ENCODE data around the gene ZMAT5.
A peak's percentile ranks its signal among the peaks of the same experiment; 100 is the strongest.

The ZMAT5 gene

DNA sequence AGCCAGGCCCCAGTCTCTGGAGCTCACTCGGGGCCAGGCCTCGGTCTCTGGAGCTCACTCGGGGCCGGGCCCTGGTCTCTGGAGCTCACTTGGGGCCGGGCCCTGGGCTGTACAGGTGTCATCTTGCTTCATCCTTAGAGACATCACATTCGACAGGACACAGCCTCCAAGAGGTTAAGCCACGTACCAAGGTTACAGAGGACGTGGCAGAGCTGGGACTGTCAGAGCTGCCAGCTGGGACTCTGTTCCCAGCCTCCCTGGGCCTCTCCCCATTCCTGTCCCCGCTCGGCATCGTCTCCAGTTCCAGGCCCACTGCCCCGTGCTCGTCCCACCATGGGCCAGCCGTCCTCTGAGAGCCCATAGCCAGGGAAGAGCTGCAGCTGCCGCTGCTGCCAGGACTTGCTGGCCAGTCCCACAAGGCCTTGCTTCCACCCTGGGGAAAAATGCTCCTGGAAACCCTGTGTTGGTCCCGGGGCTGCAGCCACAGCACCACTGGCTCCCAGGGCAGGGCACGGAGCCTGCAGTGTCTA is 27.4 kb downstream of the ZMAT5 start:
- no peak overlapping the region for H3K27ac ChIP-seq (ENCODE audit: insufficient read depth in 1 of 2, low read depth in 1 of 2, low read length in 2 of 2, poor library complexity in 1 of 2, severe bottlenecking in 2 of 2)
- no peaks in the 10 kb centered on the region for H3K9me3 ChIP-seq (ENCODE audit: control extremely low read depth in 1 of 5, control insufficient read depth in 4 of 5, insufficient read depth in 2 of 5, low read depth in 1 of 5, low read length in 4 of 5)
- no peak overlapping the region for H3K4me3 ChIP-seq (ENCODE audit: control insufficient read depth in 1 of 7, extremely low read depth in 1 of 7, insufficient read depth in 4 of 7, low read depth in 2 of 7, low read length in 6 of 7)
- 99% methylated on average over 17 of the region's 17 CpGs for WGBS (ENCODE audit: insufficient coverage)
- peaks cover 0 to 20% (median 6%) of the 10 kb centered on the region in 4 experiments for H3K4me1 ChIP-seq (ENCODE audit: control extremely low read depth in 1 of 4, control insufficient read depth in 4 of 4, insufficient read depth in 4 of 4, low read length in 3 of 4)
- ChIA-PET POLR2A (no interaction called here), CTCF (interaction anchor here (0.7 to 1.9 kb wide), 4 partner anchors 12 to 266 kb away, joined by 3 to 5 read pairs (median 3); no protein-coding TSS in a partner anchor)
- no peak for DNase-seq
- H3K36me3 ChIP-seq (ENCODE audit: control insufficient read depth in 4 of 4, insufficient read depth in 4 of 4, low read length in 3 of 4), result peaks cover 0 to 33% (median 16%) of the 10 kb centered on the region in 4 experiments
- H3K27me3 ChIP-seq (replicated peaks in 2 of 5; ENCODE audit: control insufficient read depth in 4 of 5, insufficient read depth in 5 of 5, low read length in 4 of 5), result no peaks in the 10 kb centered on the region

DNA sequence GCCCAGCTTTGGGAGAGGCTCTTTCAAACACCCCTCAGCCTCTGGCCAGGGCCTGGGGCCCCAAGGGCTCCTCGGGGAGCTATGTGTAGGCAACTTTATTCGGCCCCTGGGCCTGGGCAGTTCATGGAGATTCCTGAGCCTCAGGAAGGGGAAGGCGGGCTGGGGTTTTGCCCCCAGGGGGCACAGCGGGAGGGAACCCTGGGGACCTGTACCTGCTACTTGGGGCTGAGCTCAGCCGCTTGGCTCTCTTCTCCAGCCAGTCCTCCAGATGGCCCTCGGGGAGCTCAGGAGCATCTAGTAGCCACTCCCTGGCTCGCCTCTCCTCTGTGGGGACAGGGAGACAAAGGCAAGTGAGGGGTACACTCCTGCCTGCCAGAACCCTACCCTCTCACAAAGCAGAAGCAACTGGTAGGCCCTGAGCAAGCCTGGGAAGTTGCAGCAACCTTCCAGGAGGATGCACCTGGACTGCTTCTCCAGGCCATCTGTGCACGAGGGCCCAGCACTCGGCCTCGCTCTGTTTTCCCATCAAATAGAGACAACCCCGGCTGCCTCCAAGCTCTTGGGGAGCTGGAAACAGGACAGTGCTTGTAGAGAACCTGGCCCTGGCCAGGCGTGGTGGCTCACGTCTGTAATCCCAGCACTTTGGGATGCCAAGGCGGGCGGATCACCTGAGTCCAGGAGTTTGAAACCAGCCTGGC is 28.5 kb downstream of the ZMAT5 start:
- H3K4me3 ChIP-seq (ENCODE audit: control insufficient read depth in 1 of 7, extremely low read depth in 1 of 7, insufficient read depth in 4 of 7, low read depth in 2 of 7, low read length in 6 of 7), result no peak overlapping the region
- ChIA-PET POLR2A (no interaction called here), CTCF (interaction anchor here (0.7 to 1.6 kb wide), 4 partner anchors 11 to 37 kb away, joined by 3 to 5 read pairs (median 3); no protein-coding TSS in a partner anchor)
- H3K27me3 ChIP-seq (replicated peaks in 2 of 5; ENCODE audit: control insufficient read depth in 4 of 5, insufficient read depth in 5 of 5, low read length in 4 of 5), result no peaks in the 10 kb centered on the region
- no peak overlapping the region for H3K27ac ChIP-seq (ENCODE audit: insufficient read depth in 1 of 2, low read depth in 1 of 2, low read length in 2 of 2, poor library complexity in 1 of 2, severe bottlenecking in 2 of 2)
- DNase-seq, result no peak
- 94% methylated on average over 9 of the region's 15 CpGs for WGBS (ENCODE audit: insufficient coverage)
- peaks cover 0 to 33% (median 16%) of the 10 kb centered on the region in 4 experiments for H3K36me3 ChIP-seq (ENCODE audit: control insufficient read depth in 4 of 4, insufficient read depth in 4 of 4, low read length in 3 of 4)
- H3K4me1 ChIP-seq (ENCODE audit: control extremely low read depth in 1 of 4, control insufficient read depth in 4 of 4, insufficient read depth in 4 of 4, low read length in 3 of 4), result peaks cover 0 to 31% (median 12%) of the 10 kb centered on the region in 4 experiments
- no peaks in the 10 kb centered on the region for H3K9me3 ChIP-seq (ENCODE audit: control extremely low read depth in 1 of 5, control insufficient read depth in 4 of 5, insufficient read depth in 2 of 5, low read depth in 1 of 5, low read length in 4 of 5)

DNA sequence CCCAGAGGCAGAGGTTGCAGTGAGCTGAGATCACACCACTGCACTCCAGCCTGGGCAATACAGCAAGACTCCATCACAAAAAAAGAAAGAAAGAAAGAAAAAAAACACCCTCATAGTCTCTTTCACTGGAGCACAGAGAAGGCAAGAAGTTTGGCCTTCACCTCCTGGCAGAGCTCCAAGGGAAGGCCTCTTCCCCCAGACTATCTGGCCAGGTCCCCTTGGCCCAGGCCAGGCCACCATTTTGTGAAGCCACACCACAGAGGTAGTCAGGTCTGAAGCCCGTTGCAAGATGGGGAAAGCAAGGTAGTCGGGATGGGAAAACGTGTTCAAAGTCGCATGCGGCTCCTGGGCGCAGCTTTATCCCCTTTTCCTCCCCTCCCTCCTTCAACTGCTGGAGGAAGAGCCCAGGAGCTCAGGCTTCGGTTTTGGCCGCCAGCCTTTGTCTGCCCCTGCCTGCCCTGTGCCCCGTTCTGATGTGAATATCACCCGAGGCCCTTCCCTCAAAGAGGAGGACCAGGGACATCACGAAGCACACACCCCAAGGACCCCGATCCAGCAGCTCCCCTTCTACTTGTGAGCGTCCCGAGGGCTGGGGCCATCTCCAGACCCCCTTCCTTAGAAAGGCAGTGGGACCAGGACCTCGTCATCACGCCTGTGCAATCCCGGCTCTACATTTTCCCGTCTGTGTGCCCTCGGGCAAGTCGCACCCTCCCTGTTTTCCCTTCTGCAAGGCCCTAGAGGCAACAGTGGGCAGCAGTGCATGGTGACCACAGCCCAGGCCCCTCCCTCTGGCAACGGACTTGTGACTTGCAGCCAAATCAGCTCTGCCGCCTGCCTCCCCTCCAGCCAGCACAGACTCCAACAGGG is 29.3 kb downstream of the ZMAT5 start:
- CTCF ChIA-PET, result interaction anchor here (1.1 to 1.6 kb wide), 3 partner anchors 10 to 36 kb away, joined by 3 to 5 read pairs (median 3); no protein-coding TSS in a partner anchor
- peaks cover 0 to 33% (median 16%) of the 10 kb centered on the region in 4 experiments for H3K36me3 ChIP-seq (ENCODE audit: control insufficient read depth in 4 of 4, insufficient read depth in 4 of 4, low read length in 3 of 4)
- H3K4me1 ChIP-seq (ENCODE audit: control extremely low read depth in 1 of 4, control insufficient read depth in 4 of 4, insufficient read depth in 4 of 4, low read length in 3 of 4), result peaks cover 0 to 37% (median 15%) of the 10 kb centered on the region in 4 experiments
- 93% methylated on average over 17 of the region's 22 CpGs for WGBS (ENCODE audit: insufficient coverage)
- no peak overlapping the region for H3K4me3 ChIP-seq (ENCODE audit: control insufficient read depth in 1 of 7, extremely low read depth in 1 of 7, insufficient read depth in 4 of 7, low read depth in 2 of 7, low read length in 6 of 7)
- H3K27me3 ChIP-seq (replicated peaks in 2 of 5; ENCODE audit: control insufficient read depth in 4 of 5, insufficient read depth in 5 of 5, low read length in 4 of 5), result no peaks in the 10 kb centered on the region
- no peak for DNase-seq
- POLR2A ChIA-PET, result no interaction called here
- no peaks in the 10 kb centered on the region for H3K9me3 ChIP-seq (ENCODE audit: control extremely low read depth in 1 of 5, control insufficient read depth in 4 of 5, insufficient read depth in 2 of 5, low read depth in 1 of 5, low read length in 4 of 5)
- no peak overlapping the region for H3K27ac ChIP-seq (ENCODE audit: insufficient read depth in 1 of 2, low read depth in 1 of 2, low read length in 2 of 2, poor library complexity in 1 of 2, severe bottlenecking in 2 of 2)

DNA sequence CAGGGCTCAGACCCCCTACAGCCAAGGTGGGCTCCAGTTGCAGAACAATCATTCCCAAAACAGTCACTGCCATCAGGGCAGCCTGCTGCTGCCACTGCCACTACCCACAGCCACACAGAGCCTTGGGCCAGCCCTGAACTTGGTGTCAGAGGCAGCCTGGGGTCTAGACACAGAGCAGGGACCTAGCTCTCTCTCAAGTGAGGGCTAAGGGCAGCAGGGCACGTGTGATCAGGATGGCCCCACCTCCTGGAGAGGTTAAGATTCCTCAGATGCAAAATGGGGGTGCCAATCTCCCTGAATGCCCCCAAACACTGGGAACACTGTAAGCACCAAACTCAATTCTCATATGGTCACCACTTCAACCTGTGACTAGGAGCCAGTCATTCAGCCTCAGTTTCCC is 31.4 kb downstream of the ZMAT5 start:
- no peak for DNase-seq
- POLR2A ChIA-PET, result no interaction called here
- H3K4me3 ChIP-seq (ENCODE audit: control insufficient read depth in 1 of 7, extremely low read depth in 1 of 7, insufficient read depth in 4 of 7, low read depth in 2 of 7, low read length in 6 of 7), result no peak overlapping the region
- 100% methylated on average over 1 of the region's 1 CpG for WGBS (ENCODE audit: insufficient coverage)
- H3K4me1 ChIP-seq (ENCODE audit: control extremely low read depth in 1 of 4, control insufficient read depth in 4 of 4, insufficient read depth in 4 of 4, low read length in 3 of 4), result peaks cover 0 to 32% (median 14%) of the 10 kb centered on the region in 4 experiments
- CTCF ChIA-PET, result no interaction called here
- no peaks in the 10 kb centered on the region for H3K27me3 ChIP-seq (replicated peaks in 2 of 5; ENCODE audit: control insufficient read depth in 4 of 5, insufficient read depth in 5 of 5, low read length in 4 of 5)
- peaks cover 0 to 31% (median 16%) of the 10 kb centered on the region in 4 experiments for H3K36me3 ChIP-seq (ENCODE audit: control insufficient read depth in 4 of 4, insufficient read depth in 4 of 4, low read length in 3 of 4)
- H3K27ac ChIP-seq (ENCODE audit: insufficient read depth in 1 of 2, low read depth in 1 of 2, low read length in 2 of 2, poor library complexity in 1 of 2, severe bottlenecking in 2 of 2), result no peak overlapping the region
- no peaks in the 10 kb centered on the region for H3K9me3 ChIP-seq (ENCODE audit: control extremely low read depth in 1 of 5, control insufficient read depth in 4 of 5, insufficient read depth in 2 of 5, low read depth in 1 of 5, low read length in 4 of 5)

DNA sequence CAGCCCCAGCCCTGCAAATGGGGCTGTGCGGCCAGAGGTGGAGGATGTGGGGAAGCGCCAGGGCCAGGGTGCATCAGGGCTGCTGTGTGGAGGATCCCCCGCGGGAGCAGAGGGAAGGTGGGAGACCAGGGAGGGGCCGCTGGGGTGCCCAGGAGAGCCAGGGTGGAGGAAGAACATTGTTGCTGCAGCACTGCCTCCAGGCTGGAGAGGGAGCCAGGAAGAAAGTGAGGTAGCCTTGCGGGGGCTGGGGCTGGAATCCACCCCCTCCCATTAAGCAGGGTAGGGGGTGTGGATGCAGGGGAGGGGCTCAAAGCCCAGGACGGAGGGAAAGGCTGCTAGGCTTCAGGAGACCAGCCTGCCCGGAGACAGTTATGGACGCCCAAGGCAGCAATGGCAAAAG is 32.0 kb downstream of the ZMAT5 start:
- 87% methylated on average over 6 of the region's 9 CpGs for WGBS (ENCODE audit: insufficient coverage)
- POLR2A ChIA-PET, result no interaction called here
- CTCF ChIA-PET, result interaction anchor here (1.0 kb wide), 1 partner anchor 10 kb away, joined by 3 read pairs; no protein-coding TSS in a partner anchor

DNA sequence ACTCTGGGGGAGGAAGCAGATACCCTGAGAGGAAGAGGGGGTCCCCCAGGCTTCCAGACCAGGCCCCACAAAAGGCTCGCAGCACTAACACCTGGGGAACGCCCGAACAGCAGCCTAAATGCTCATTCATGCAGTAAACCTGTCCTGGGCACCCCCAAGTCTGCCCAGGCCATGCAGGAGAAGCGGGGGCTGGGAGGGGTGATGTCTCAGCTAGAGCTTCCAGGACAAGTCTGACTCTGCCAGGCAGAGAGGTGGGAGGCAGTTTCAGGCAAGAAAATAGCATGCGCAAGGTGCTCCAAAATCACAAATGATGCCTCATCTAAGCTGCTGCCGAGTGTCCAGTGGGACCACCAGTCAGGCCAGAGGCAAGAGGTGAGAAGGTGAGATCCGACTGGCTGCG is 32.4 kb downstream of the ZMAT5 start:
- 54% methylated on average over 6 of the region's 8 CpGs for WGBS (ENCODE audit: insufficient coverage)
- Histone ChIP-seq H3K4me1 (ENCODE audit: control extremely low read depth in 1 of 4, control insufficient read depth in 4 of 4, insufficient read depth in 4 of 4, low read length in 3 of 4) (peaks cover 0 to 32% (median 14%) of the 10 kb centered on the region in 4 experiments), H3K27ac (ENCODE audit: insufficient read depth in 1 of 2, low read depth in 1 of 2, low read length in 2 of 2, poor library complexity in 1 of 2, severe bottlenecking in 2 of 2) (peak overlapping the region; percentile 89 to 96), H3K4me3 (ENCODE audit: control insufficient read depth in 1 of 7, extremely low read depth in 1 of 7, insufficient read depth in 4 of 7, low read depth in 2 of 7, low read length in 6 of 7) (peak overlapping the region in 2 of 7 experiments; percentile 39 to 61), H3K36me3 (ENCODE audit: control insufficient read depth in 4 of 4, insufficient read depth in 4 of 4, low read length in 3 of 4) (peaks cover 0 to 23% (median 13%) of the 10 kb centered on the region in 4 experiments), H3K27me3 (replicated peaks in 2 of 5; ENCODE audit: control insufficient read depth in 4 of 5, insufficient read depth in 5 of 5, low read length in 4 of 5) (no peaks in the 10 kb centered on the region), H3K9me3 (ENCODE audit: control extremely low read depth in 1 of 5, control insufficient read depth in 4 of 5, insufficient read depth in 2 of 5, low read depth in 1 of 5, low read length in 4 of 5) (no peaks in the 10 kb centered on the region)
- POLR2A ChIA-PET, result interaction anchor here (0.6 to 1.6 kb wide), 4 partner anchors 8 to 926 kb away, joined by 4 to 7 read pairs (median 6); partner anchors contain the start of genes UQCR10 and ZMAT5
- peak in 1 of 3 donors; percentile 17 for DNase-seq
- CTCF ChIA-PET, result interaction anchor here (1.0 to 1.4 kb wide), 3 partner anchors 8 to 271 kb away, joined by 3 to 5 read pairs (median 3); no protein-coding TSS in a partner anchor

More for the DNA sequence above, 32.0 kb downstream of the ZMAT5 start:
- H3K36me3 ChIP-seq (ENCODE audit: control insufficient read depth in 4 of 4, insufficient read depth in 4 of 4, low read length in 3 of 4), result peaks cover 0 to 27% (median 15%) of the 10 kb centered on the region in 4 experiments
- no peaks in the 10 kb centered on the region for H3K9me3 ChIP-seq (ENCODE audit: control extremely low read depth in 1 of 5, control insufficient read depth in 4 of 5, insufficient read depth in 2 of 5, low read depth in 1 of 5, low read length in 4 of 5)
- peaks cover 0 to 32% (median 14%) of the 10 kb centered on the region in 4 experiments for H3K4me1 ChIP-seq (ENCODE audit: control extremely low read depth in 1 of 4, control insufficient read depth in 4 of 4, insufficient read depth in 4 of 4, low read length in 3 of 4)
- no peak for DNase-seq
- H3K27me3 ChIP-seq (replicated peaks in 2 of 5; ENCODE audit: control insufficient read depth in 4 of 5, insufficient read depth in 5 of 5, low read length in 4 of 5), result no peaks in the 10 kb centered on the region
- H3K4me3 ChIP-seq (ENCODE audit: control insufficient read depth in 1 of 7, extremely low read depth in 1 of 7, insufficient read depth in 4 of 7, low read depth in 2 of 7, low read length in 6 of 7), result no peak overlapping the region
- peak overlapping the region; percentile 89 to 96 for H3K27ac ChIP-seq (ENCODE audit: insufficient read depth in 1 of 2, low read depth in 1 of 2, low read length in 2 of 2, poor library complexity in 1 of 2, severe bottlenecking in 2 of 2)
